HG02938 (cell line): ENCODE data around the gene RPL7L1.
A peak's percentile ranks its signal among the peaks of the same experiment; 100 is the strongest.
"Not testable (repeated sequence)": the region's sequence is repeated elsewhere in the genome, so short reads cannot be mapped to it uniquely, and the experiment has no call there.

Source experiments
- ATAC-seq: cut with Tn5 transposase; IDR thresholded peaks from one replicate; pipeline ENCODE4 v1.9.1; 2021; ENCODE audit warnings: mild to moderate bottlenecking, moderate library complexity; ENCODE audit not compliant: unreplicated experiment

The RPL7L1 gene

GRCh38 chr6:42879372-42880239 is at the start of gene RPL7L1:
TSS of gene RPL7L1 (plus strand) at chr6:42879616. CDS start at chr6:42879911, 295 bp downstream.
- ATAC-seq: peak; percentile 82

- ATAC-seq: no peak
These were observed 48.2 kb upstream of the RPL7L1 start for GRCh38 chr6:42831237-42831636.

GRCh38 chr6:42834056-42834455 is 45.4 kb upstream of the RPL7L1 start:
- no peak for ATAC-seq

GRCh38 chr6:42841844-42842584 is 37.4 kb upstream of the RPL7L1 start:
- no peak for ATAC-seq

GRCh38 chr6:42845327-42845694 is 34.1 kb upstream of the RPL7L1 start:
- no peak for ATAC-seq

- no peak for ATAC-seq
These were observed 32.9 kb upstream of the RPL7L1 start for GRCh38 chr6:42846505-42846904.

- no peak for ATAC-seq
These were observed 30.7 kb upstream of the RPL7L1 start for GRCh38 chr6:42848700-42849099.

- no peak for ATAC-seq
These were observed 27.8 kb upstream of the RPL7L1 start for GRCh38 chr6:42851599-42851998.

GRCh38 chr6:42860036-42860435 is 19.4 kb upstream of the RPL7L1 start:
- no peak for ATAC-seq

GRCh38 chr6:42860481-42860880 is 18.9 kb upstream of the RPL7L1 start:
- no peak for ATAC-seq

GRCh38 chr6:42864602-42865001 is 14.8 kb upstream of the RPL7L1 start:
- ATAC-seq: no peak

GRCh38 chr6:42870145-42870936 is 9.1 kb upstream of the RPL7L1 start:
- no peak for ATAC-seq

- no peak for ATAC-seq
These were observed 7.7 kb upstream of the RPL7L1 start for GRCh38 chr6:42871711-42872110.

GRCh38 chr6:42873313-42873712 is 6.1 kb upstream of the RPL7L1 start:
- no peak for ATAC-seq

GRCh38 chr6:42877695-42878094 is 1.7 kb upstream of the RPL7L1 start:
- ATAC-seq: no peak

GRCh38 chr6:42880240-42880817 is 913 bp downstream of the RPL7L1 start:
- ATAC-seq: not testable (repeated sequence)

GRCh38 chr6:42880871-42881270 is 1.5 kb downstream of the RPL7L1 start:
- ATAC-seq: not testable (repeated sequence)

- ATAC-seq: no peak
These were observed 6.3 kb downstream of the RPL7L1 start for GRCh38 chr6:42885702-42886101.

GRCh38 chr6:42888201-42888600 is 8.8 kb downstream of the RPL7L1 start:
- ATAC-seq: not testable (repeated sequence)

GRCh38 chr6:42889815-42890214 is 10.4 kb downstream of the RPL7L1 start:
- no peak for ATAC-seq
